GM10248 (cell line): ENCODE data around the gene GABARAPL2.
"Not testable (repeated sequence)": the region's sequence is repeated elsewhere in the genome, so short reads cannot be mapped to it uniquely, and the experiment has no call there.

ENCODE experiments used
- CTCF ChIA-PET: fragments of 300-600 bp; sonication (Branson Sonifier 250); formaldehyde crosslinking; extraction: SDS; loops from one replicate; lab custom pipeline; 2021; ENCODE audit warnings: antibody characterized with exemption; lab: Yijun Ruan, JAX
- POLR2A ChIA-PET: fragments of 350-650 bp; sonication (Branson Sonifier 250); formaldehyde crosslinking; extraction: SDS; loops from one replicate; lab custom pipeline; 2020; ENCODE audit warnings: antibody characterized with exemption; lab: Yijun Ruan, JAX
- DNase-seq: peaks from one replicate; pipeline ENCODE4 v3.0.0; 2012; ENCODE audit errors: extremely low spot score
- CTCF ChIP-seq: IDR thresholded peaks from 2 replicates; pipeline ENCODE4 v1.5.1; 2012; ENCODE audit warnings: mild to moderate bottlenecking, low read depth; ENCODE audit errors: extremely low read depth, missing control alignments, control extremely low read depth

GABARAPL2 gene

GRCh38 chr16:75579281-75579834 is 13.2 kb downstream of the GABARAPL2 start:
- ChIA-PET POLR2A (no interaction called here), CTCF (interaction anchor here (1.2 to 2.0 kb wide), 6 partner anchors 9 to 68 kb away, joined by 3 to 7 read pairs (median 4); partner anchors contain the start of genes KARS1 and TERF2IP)
- TF ChIP-seq CTCF, result no peak
- no peak for DNase-seq

DNA sequence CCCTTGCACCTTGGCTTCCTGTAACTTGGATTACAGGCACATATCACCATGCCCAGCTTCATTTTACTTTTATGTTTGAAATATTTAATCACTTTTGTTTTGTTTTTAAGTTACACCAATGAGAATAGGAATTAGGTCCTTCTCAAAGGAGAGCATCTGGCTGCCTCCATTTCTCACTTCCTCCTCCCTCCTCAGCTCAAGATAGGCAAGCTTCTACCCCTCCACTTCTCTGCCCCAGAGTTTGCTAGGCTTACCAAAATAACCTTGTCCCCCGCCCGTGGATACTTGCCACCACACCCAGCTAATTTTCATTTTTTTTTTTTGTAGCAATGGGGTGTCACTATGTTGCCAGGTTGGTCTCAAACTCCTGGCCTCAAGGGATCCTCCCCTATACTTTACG is 17.9 kb downstream of the GABARAPL2 start:
- POLR2A ChIA-PET, result interaction anchor here (0.5 to 0.7 kb wide), 3 partner anchors 77 to 1620 kb away, joined by 3 to 6 read pairs (median 5); no protein-coding TSS in a partner anchor
- CTCF ChIA-PET, result interaction anchor here (1.1 to 1.7 kb wide), 5 partner anchors 10 to 36 kb away, joined by 3 to 4 read pairs (median 3); no protein-coding TSS in a partner anchor
- no peak for TF ChIP-seq CTCF
- no peak for DNase-seq

GRCh38 chr16:75588716-75589115 is 22.5 kb downstream of the GABARAPL2 start:
- TF ChIP-seq CTCF, result no peak
- no peak for DNase-seq
- CTCF ChIA-PET, result interaction anchor here (1.1 to 4.1 kb wide), 4 partner anchors 9 to 34 kb away, joined by 3 to 16 read pairs (median 5); partner anchors contain the start of gene ADAT1
- POLR2A ChIA-PET, result no interaction called here

DNA sequence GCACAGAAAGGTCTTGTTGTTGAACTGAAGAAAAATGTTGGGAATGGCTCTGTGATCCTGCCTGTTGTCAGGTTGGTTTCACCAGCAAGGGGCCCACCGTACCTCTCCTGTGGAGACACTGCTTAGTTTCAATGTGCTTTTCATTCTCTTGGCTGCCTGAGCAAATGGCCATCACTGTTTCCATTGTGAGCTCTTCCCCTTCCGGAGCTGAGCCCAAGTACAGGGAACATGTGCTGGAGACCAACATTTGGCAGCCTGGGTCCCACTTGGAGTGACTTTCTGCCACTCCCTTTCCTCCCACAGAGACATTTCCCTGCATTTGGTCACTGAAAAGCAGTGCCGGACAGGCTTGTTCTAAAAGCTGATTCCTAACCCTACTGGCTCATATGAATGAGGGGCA is 23.1 kb downstream of the GABARAPL2 start:
- no peak for DNase-seq
- no peak for TF ChIP-seq CTCF
- ChIA-PET CTCF (interaction anchor here (1.1 to 4.1 kb wide), 4 partner anchors 10 to 33 kb away, joined by 3 to 16 read pairs (median 5); partner anchors contain the start of gene ADAT1), POLR2A (no interaction called here)

DNA sequence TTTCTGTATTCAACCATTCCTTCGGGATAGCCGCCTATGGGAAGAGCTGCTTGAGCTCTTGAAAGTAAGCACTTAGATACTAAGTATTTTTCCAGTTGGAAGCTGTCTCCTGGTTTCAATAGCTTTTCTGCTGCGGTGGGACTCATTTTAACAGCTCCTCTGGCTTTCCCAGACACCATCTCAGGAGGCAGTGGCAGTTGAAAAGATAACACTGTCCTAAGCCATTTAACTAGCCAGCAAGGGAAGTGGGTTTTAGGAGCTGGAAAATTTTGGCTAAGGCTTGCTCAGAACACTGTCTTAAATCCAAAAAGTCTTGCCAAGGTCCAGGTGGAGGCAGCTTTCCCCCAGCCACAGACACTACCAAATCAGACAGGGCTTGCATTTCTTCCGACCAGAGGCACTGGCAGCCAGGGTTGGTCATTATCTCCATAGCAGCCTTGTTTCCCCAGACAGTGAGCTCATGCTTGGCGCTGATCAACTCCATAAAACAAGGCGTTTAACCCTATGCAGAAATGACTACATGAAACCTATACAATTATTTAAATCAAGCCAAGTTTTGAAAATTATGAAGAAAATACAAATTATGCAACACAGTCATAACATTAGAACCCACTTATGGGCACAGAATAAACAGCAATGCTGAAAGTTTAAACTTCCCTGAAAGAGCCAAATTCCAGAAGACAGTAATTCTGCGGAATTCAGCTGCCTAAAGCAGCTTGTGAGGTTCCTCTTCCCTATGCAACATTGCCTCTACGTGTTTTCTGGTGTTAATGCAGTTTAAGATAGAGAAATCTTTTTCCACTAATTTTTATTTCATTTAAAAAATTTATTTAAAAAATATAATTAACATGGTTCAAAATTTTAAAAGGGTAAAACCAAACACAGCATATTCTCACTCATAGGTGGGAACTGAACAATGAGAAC is 25.0 kb downstream of the GABARAPL2 start:
- TF ChIP-seq CTCF, result no peak
- ChIA-PET POLR2A (interaction anchor here (0.6 to 0.9 kb wide), 2 partner anchors 25 to 32 kb away, joined by 3 read pairs; partner anchors contain the start of gene ADAT1), CTCF (interaction anchor here (0.8 to 2.5 kb wide), 4 partner anchors 9 to 32 kb away, joined by 3 to 7 read pairs (median 4); partner anchors contain the start of gene ADAT1)
- no peak for DNase-seq

GRCh38 chr16:75591927-75592326 is 25.7 kb downstream of the GABARAPL2 start:
- CTCF ChIA-PET, result interaction anchor here (2.5 kb wide), 1 partner anchor 11 kb away, joined by 7 read pairs; no protein-coding TSS in a partner anchor
- POLR2A ChIA-PET, result interaction anchor here (0.6 kb wide), 1 partner anchor 24 kb away, joined by 3 read pairs; no protein-coding TSS in a partner anchor
- not testable (repeated sequence) for DNase-seq
